GM19240 (cell line): ENCODE data around the gene PSD2.
A peak's percentile ranks its signal among the peaks of the same experiment; 100 is the strongest.
"Not testable (repeated sequence)": the region's sequence is repeated elsewhere in the genome, so short reads cannot be mapped to it uniquely, and the experiment has no call there.

Source experiments
- DNase-seq: peaks from one replicate; pipeline ENCODE4 v3.0.0; 2011; ENCODE audit warnings: low spot score; ENCODE audit not compliant: insufficient read length

PSD2 gene

GRCh38 chr5:139789116-139789844 lies 6.3 kb upstream of the PSD2 start:
- no peak for DNase-seq

DNA sequence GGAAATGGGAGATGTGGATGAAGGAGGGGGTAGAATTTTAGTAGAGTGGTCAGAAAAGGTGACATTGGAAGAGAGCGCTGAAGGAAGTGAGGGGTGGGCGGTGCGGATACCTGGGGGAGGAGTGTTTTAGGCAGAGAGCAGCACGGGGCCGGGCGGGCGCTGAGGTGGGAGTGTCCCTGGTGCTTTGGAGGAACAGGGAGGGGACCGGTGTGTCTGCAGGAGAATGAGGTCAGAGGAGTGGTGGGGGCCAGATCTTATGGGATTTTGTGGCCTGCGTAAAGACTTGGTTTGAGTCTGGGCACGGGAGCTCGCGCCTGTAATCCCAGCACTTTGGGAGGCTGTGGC lies 5.8 kb upstream of the PSD2 start:
- DNase-seq = no peak

- no peak for DNase-seq
Measured at GRCh38 chr5:139792218-139792617, 3.4 kb upstream of the PSD2 start.

DNA sequence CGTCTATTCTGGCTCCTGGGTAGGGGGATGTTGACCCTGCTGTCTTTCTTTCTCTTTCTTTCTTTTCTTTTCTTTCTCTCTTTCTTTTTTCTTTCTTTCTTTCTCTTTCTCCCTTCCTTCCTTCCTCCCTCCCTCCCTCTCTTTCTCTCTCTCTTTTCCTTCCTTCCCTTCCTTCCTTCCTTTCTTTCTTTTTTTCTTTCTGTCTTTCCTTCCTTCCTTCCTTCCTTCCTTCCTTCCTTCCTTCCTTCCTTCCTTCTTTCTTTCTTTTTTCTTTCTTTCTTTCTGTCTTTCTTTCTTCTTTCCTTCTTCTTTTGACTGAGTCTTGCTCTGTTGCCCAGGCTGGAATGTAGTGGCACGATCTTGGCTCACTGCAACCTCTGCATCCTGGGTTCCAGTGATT lies 3.0 kb upstream of the PSD2 start:
- DNase-seq = not testable (repeated sequence)

DNA sequence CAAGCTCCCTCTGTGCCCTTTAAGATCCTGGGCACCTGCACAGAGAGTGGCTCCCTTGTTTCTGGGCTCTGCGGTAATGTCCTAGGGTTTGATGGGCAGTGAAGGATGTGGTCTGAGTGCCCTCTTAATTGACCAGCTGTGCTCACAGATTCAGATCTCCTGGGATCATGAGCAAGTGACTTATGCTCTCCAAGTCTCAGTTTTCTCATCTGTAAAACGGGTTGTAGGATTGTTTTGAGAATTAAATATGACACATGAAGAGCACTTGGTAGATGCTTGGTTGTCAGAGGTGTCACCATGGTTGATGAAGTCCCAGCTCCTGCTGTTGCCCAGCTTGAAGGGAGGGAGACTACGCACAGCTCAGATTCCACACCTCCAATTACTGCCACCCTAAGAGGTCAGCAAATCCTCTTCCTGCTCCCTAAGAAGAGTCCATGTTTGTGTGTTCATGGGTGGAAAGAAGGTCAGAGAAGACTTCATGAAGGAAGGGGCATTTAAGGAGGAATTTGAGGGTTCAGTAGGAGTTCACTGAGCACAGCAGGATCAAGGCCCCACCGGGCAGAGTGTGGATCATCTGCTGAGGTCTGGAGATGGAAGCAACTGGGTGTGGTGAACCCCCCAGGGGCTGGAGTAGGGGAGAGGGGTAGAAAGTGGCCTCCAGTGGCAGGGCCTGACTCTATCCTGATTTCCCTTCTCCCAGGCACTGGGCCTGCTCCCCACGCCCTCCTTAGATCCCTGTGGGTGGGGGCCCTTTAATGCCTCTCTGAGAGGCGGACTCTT lies 1.4 kb upstream of the PSD2 start:
- no peak for DNase-seq

GRCh38 chr5:139796061-139796806 lies 626 bp downstream of the PSD2 start:
- no peak for DNase-seq

DNA sequence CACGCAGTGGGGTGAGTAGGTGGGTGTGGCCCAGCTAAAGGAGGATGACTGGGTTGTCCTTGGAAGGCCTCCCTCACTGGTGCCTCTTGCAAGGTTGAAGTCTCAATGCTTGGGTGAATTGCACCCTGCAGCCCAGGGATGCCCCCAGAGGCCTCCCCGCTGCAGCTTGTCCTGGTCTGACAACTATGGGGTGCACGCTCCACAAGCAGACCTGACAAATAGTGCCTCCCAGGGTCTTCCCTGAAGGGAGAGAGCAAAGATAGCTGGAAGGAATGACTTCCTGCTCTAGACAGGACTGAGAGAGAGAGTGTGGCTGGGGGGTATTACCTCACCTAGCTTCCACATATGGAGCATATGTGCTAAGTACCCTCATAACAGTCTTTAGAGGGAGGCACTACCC lies 1.7 kb downstream of the PSD2 start:
- no peak for DNase-seq

DNA sequence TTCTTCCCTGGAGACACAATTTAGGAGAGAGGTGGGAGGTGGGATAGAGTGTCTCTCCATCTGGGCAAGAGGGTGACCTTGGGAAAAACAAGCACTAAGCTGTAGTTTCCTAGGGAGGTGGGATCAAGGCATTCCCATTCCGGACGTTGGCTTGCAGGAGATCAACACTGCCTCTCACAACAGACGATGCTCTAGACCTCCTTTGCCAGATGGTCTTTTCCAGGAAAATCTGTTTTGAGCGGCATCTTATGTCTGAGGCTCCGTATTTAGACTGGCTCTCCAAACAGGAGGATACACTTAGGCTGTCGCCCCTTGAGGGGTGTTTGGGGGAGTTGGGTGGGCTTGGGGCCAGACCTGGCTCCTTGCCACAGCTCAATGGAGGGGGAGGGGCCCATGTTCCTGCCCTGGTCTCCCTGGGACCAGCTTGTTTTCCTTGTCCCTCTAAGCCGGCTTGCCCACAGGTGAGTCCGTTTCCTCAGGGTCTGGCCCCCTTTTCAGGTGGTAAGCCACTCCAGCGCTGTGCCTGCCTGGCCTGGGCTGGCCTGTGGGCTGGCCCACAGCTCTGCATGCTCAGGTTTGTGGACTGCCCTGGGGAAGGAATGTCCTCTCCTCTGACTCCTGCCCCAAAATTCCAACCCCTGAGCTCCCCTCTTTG lies 2.4 kb downstream of the PSD2 start:
- DNase-seq = no peak

DNA sequence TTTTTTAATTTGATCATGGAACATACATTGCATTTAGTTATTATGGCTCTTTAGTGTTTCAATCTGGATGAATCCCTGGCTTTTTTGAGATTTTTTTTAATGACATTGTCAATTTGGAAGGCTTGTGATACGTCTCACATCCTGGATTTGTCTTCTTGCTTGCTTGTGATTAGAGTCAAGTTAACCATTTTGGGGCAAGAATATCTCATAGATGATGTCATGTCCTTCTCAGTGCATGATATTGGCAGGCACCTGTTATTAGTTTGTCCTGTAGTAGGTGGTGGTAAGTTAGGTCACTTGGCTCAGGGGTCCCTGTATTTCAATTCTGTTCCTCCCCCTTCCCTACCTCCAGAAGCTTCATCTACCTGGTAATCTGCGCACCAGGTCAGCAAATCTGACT lies 3.3 kb downstream of the PSD2 start:
- DNase-seq = no peak

DNA sequence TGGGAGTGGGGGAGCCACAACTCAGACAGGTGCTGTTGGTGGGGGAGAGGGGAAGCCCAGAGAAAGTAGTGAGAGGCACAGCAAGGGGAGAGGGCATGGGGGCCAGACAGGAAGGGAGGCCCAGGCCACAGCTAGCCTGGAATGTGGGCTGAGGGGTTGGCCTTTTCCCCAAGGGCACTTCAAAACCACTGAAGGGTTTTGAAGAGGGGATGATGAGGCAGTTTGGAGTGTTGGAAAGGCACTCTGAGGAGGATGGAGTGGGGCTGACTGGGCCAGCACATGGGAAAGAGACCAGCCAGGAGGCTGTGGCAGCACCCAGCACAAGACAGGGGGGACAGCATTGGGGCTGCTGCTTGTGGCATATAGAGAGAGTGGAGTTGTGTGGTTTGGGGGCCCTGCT lies 3.8 kb downstream of the PSD2 start:
- DNase-seq = no peak

DNA sequence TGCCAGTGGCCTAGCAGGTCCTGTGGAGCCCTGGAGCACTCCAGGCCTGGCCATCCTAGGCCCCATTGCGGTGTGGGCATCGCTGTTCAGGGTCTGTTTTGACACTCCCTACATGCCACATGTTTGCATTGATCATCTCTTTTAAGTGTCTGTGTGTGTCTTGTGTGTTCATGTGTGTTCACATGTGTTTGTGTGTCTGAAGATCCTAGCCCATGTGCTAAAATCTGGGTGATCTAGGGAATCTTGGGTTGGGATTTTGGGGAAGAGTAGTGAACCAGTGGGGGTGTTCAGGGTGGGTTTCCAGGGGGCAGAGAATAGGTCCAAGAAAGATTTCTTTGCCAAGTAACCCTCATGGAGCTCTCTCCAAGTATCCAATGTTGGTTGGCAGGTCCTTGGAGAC lies 8.4 kb downstream of the PSD2 start:
- DNase-seq = no peak

- no peak for DNase-seq
Measured at GRCh38 chr5:139804800-139805397, 9.3 kb downstream of the PSD2 start.

DNA sequence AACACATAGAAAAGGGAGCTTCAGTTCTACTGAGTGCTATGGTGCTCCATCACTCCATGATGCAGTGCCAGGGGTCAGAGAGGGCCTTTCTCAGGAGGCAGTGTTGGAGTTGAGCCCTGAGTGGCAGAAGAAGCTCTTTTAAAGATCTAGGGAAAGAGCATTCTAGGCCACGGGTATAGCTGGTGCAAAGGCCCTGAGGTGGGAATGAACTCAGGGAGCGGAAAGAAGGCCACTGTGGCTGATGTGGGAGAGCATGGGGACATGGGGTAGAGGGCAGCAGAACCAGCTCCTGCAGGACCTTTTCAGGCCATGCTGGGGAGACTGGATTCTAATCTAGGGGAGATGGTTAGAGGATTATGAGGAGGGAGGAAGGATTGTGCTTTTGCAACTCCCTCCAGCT lies 9.9 kb downstream of the PSD2 start:
- DNase-seq = no peak

DNA sequence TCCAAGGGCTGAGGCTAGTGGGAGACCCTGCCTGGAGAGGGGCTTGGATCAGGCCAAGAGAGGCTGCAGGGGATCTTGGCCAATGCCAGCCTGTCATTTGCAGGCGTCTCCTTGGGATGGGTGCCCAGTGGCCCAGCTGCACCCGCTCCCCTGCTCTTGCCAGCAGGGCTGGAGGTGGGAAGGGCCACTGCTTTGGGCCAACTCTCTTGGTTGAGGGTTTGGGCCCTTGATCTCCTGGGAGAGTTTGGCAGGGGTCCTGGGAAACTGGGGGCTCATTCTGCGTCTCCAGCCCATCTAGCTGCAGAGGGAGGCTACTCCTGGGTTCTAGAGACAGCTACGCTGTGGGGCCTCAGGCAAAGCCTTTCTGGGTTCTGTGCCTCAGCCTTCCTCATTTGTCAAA lies 10.5 kb downstream of the PSD2 start:
- DNase-seq = no peak

DNA sequence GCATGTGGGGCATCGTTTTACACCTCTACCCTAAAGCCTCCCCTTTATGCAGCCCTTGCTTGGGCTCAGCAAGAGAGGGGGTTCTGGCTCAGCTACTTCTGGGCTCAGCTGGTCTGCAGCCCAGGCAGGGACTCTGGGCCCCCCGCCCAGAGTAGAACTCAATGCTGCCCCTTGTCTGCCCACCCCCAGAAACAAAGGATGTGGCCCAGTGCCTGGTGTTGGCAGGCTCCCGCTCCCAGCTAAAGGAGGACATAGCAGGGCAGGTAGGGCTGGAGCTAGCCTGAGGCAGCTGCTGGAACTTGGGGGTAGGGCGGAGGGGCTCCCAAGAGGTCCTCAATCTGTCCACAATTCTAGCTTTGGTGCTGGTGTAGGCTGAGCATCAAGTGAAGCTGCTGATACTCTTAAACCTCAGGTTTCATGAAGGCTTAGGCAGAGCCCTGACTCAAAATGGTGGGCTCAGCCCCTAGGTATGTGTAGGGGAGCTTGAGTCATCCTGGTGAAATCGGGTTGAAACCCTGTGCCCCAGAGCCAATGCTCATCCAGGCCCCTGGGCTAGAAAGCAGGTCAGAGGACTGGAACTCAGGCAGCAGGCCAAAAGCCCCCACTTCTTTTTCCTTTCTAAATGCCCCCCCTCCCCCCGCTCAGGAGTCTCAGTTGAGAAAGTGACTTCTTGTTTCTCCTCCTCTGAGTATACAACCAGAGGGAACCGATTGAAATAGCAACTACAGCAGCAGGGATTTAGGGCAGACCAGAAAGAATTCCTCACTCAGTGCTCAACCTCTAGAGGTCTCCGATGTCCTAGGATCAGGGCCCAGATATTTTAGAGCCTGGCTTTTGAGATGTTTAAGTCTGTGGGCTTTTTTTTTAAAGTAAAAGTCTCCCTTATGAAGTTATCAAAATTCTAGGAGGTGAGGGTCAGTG lies 11.4 kb downstream of the PSD2 start:
- DNase-seq = no peak

DNA sequence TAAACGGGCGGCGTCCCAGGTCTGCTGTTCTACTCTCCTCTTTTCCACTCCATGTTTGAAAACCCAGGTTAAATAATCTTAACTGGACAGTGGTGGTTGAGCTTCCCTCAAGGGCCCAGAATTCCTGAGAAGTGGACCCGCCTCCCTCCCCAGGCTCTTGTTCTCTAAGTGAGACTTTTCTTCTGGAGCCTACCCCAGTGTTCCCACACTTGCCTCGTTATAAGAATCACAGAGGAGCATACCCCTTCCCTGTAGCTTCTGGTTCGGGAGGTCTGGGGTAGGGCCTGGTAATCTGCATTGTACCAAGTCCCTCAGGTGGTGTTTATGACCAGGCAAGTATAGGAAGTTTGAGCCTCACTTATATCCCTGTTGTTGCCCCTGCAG lies 12.0 kb downstream of the PSD2 start:
- DNase-seq = no peak

DNA sequence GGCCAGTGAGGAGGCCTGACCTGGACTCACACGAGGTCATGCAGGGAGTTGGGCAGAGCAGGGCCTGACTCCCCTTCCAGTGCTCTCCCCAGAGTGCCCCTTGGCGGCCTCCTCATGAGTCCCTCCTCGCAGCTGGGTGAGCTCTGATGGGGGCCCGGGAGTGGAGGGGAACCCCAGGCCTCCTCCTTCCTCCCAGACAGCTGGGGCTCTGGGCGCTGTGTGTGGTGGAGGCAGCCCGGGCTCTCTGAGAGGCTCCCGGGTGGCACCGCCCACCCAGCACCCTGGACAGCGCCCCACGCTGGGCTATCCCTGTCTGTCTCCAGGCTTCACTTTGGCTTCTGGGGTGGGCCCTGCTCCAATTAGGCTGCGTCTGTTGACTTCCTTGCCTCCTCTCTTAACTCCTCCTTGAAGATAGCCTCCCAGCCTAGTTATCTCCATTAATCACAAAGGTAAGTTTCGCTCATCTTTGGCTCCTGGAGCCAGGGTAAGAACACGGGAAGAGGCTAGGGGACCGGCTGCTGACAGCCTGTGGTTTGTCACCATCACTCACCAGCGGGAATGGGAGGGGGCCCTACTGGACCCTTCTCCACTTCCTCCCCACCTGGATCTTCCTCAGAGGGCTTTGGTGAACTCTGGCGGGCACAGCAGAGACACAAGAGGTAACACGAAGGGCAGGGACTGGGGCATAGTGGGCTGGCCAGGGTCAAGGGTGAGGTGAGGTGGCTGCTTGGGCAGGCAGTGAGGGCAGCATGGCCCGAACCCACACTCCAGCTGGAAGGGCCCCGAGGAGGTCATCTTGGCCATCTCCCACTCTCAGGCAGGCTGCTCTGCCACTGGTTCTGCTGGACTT lies 13.1 kb downstream of the PSD2 start:
- peak; percentile 51 for DNase-seq

- no peak for DNase-seq
Measured at GRCh38 chr5:139809331-139809810, 13.8 kb downstream of the PSD2 start.
